ENCODE measurements around the gene TSC22D4.

TSC22D4 gene

DNA sequence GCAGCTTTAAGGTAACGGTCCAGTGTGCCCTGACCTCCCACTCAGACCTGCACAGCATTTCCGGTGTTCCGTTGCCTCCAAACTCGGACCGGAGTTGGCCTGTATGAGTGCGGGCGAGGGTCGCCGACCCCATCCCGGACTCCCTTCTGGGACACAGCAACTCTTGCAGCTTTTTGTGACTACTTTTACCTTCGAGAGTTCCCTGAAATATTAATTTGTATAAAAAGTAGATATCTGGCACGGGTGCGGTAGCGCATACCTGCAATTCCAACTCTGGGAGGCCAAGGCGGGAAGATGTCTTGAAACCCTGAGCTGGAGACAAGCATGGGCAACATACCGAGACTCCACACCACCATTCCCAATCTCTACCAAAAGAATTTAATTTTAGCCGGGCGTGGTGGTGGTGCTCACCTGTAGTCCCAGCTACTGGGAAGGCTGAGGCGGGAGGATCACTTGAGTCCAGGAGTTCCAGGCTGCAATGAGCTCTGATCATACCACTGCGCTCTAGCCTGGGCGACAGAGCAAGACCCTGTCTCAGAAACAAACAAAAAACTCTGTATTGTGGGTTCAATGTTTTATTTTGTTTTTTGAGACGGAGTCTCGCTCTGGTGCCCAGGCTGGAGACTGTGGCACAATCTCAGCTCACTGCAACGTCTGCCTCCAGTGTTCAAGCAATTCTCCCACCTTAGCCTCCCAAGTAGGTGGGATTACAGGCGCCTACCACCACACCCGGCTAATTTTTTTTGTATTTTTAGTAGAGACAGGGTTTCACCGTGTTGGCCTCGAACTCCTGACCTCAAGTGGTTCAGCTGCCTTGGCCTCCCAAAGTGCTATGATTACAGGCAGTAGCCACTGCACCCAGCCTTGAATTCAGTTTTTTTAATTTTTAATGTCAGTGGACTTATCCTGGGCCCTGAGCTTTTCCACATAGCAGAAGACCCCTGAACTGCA lies 41.6 kb downstream of the TSC22D4 start:
- Mint-ChIP-seq H3K27ac (peak overlapping the region in 1 of 3 experiments; percentile 45), H3K27me3 (ENCODE audit: low read depth) (no peaks in the 10 kb centered on the region), H3K36me3 (ENCODE audit: low read depth) (peaks cover 29% of the 10 kb centered on the region), H3K9me3 (no peaks in the 10 kb centered on the region), H3K4me1 (peaks cover 29% of the 10 kb centered on the region), H3K4me3 (peak overlapping the region; percentile 41 to 54 (median 46))
- TF ChIP-seq, protein P1, sequence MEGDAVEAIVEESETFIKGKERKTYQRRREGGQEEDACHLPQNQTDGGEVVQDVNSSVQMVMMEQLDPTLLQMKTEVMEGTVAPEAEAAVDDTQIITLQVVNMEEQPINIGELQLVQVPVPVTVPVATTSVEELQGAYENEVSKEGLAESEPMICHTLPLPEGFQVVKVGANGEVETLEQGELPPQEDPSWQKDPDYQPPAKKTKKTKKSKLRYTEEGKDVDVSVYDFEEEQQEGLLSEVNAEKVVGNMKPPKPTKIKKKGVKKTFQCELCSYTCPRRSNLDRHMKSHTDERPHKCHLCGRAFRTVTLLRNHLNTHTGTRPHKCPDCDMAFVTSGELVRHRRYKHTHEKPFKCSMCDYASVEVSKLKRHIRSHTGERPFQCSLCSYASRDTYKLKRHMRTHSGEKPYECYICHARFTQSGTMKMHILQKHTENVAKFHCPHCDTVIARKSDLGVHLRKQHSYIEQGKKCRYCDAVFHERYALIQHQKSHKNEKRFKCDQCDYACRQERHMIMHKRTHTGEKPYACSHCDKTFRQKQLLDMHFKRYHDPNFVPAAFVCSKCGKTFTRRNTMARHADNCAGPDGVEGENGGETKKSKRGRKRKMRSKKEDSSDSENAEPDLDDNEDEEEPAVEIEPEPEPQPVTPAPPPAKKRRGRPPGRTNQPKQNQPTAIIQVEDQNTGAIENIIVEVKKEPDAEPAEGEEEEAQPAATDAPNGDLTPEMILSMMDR (IDR thresholded peaks at IDR 0.05; ENCODE audit: unreplicated experiment in 3 of 3): no peak

DNA sequence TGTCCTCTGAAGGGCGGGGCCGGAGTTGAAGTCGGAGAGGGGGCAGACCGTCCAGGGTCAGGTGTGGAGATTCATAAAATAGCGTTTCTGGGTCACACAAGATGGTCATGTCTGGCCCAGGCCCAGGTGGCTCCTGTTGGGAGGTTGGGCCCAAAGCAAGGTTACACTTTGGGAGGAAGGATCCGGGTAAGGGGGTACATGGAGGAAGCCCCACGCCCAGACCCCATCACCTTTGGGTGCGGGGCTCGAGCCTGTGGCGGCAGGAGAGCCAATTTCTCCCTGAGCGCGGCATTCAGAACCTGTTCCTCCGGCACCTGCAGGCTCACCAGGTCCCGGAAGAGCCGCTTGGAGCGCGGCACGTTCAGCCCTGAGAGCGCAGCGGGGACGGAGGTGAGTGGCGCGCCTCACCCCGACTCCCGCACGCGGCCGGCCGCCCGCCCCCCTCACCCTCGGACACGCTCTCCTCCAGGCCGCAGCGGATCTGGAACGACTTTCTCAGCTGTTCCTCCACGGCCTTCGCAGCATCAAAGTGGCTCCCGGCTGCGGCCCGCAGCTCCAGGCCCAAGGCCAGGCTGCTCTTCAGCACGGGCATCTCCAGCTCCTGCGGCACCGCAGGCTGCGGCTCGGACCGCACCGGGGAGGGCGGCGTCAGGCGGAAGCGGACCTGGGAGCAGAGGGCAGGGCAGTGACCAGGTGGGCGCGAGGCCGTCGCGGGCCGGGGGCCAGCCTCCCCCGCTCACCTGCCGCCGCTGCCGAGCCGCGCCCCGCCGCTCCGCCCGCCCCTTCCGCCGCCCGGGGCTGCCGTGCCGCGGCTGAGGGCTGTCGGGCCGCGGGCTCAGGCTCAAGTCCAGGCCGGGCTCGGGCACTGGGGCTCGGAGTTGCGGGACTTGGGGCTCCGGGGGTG lies 43.4 kb downstream of the TSC22D4 start:
- Mint-ChIP-seq H3K27me3 (ENCODE audit: low read depth) (no peaks in the 10 kb centered on the region), H3K27ac (peak overlapping the region; percentile 91 to 95 (median 93)), H3K9me3 (no peaks in the 10 kb centered on the region), H3K36me3 (ENCODE audit: low read depth) (peaks cover 39% of the 10 kb centered on the region), H3K4me1 (peaks cover 44% of the 10 kb centered on the region), H3K4me3 (peak overlapping the region; percentile 94 to 99 (median 96))
- TF ChIP-seq, protein P1 (IDR thresholded peaks at IDR 0.05; ENCODE audit: unreplicated experiment in 3 of 3): no peak

DNA sequence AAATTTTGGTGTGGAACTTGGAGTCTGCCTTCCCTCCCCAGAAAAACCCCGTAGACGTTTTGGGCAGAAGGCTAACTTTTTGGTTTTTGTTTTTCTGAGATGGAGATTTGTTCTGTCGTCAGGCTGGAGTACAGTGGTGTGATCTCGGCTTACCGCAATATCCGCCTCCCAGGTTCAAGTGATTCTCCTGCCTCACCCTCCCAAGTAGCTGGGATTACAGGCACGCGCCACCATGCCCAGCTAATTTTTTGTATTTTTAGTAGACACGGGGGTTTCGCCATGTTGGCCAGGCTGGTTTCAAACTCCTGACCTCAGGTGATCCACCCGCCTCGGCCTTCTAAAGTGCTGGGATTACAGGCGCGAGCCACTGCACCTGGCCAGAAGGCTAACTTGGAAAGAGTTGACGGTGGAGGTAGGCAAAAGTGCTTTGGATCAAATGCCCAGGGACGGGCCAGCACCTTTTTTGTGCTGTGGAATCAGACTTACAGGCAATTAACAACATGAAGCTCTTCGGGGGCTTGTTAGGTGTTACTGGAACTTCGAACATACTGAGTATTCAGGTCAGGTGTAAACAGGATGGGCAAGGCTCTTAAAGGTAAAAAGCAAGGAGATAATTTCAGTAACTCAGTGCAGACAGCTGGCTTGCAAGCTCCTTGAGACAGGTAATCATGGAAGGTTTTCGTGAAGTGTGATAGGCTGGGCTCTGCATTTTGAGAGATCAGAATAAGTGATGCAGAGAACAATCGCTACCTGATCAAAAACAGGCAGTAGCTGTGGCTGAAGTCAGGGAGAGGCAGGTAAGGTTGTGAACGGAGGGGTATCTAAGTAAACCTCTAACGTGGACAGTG lies 44.5 kb downstream of the TSC22D4 start:
- Mint-ChIP-seq H3K36me3 (ENCODE audit: low read depth) (peaks cover 42% of the 10 kb centered on the region), H3K27me3 (ENCODE audit: low read depth) (no peaks in the 10 kb centered on the region), H3K4me3 (peak overlapping the region; percentile 86 to 95 (median 95)), H3K27ac (peak overlapping the region; percentile 85 to 91 (median 88)), H3K9me3 (no peaks in the 10 kb centered on the region), H3K4me1 (peaks cover 47% of the 10 kb centered on the region)
- TF ChIP-seq, protein P1 (IDR thresholded peaks at IDR 0.05; ENCODE audit: unreplicated experiment in 3 of 3): no peak

DNA sequence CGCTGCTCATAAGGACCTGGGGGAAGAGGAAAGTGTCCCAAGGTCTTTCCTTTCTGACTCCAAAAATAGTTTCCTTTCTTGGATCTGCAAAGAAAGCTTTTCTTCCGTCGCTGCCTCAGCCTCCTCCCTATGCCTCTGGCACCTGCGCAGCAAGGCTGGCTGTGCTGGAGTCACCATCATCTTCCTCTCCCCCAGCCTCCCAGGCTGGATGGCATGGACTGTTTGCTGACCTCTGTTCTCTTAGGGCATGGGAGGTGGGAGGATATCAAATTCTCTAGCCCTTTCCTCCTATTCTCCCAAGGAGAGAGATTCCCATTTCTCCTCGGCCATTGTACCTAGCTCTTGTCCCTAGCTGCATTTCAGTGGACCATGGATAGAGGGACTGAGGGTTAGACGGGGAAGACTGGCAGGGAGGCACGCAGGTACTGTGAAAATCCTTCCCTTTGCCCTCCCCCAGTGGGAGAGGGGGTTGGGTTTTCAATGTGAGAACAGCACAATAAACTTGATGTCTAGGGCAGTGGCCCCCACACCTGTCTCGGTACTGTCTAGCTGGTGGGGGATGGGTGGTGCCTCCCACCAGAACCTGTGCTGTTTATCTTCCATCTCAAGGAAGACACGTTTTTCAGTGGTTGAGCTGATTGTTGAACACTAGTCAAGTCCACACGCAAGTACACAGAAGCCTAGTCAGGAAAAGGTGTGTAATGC lies 45.3 kb downstream of the TSC22D4 start:
- Mint-ChIP-seq H3K36me3 (ENCODE audit: low read depth) (peaks cover 42% of the 10 kb centered on the region), H3K27me3 (ENCODE audit: low read depth) (no peaks in the 10 kb centered on the region), H3K4me1 (peaks cover 47% of the 10 kb centered on the region), H3K9me3 (no peaks in the 10 kb centered on the region), H3K27ac (peak overlapping the region; percentile 57 to 91 (median 85)), H3K4me3 (peak overlapping the region; percentile 86 to 95 (median 95))
- TF ChIP-seq, protein P1 (IDR thresholded peaks at IDR 0.05; ENCODE audit: unreplicated experiment in 3 of 3): no peak

DNA sequence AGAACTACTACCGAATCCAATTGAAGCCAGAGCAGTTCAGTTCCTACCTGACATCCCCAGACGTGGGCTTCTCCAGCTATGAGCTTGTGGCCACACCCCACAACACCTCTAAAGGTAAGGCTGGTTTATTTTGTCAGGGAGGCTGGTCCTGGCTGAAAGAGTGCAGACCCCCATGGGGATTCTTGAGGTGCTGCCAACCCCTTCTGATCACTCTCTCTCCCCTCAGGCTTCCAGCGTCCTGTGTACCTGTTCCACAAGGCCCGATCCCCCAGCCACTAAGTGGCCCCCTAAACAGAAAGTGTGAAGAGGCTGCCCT lies 45.8 kb downstream of the TSC22D4 start:
- TF ChIP-seq, protein P1 (IDR thresholded peaks at IDR 0.05; ENCODE audit: unreplicated experiment in 3 of 3): no peak

More for the DNA sequence above, 45.8 kb downstream of the TSC22D4 start:
- no peaks in the 10 kb centered on the region for H3K27me3 Mint-ChIP-seq (ENCODE audit: low read depth)
- peaks cover 42% of the 10 kb centered on the region for H3K36me3 Mint-ChIP-seq (ENCODE audit: low read depth)
- H3K4me3 Mint-ChIP-seq: peak overlapping the region; percentile 86 to 95 (median 91)
- peak overlapping the region in 2 of 3 experiments; percentile 85 to 91 for H3K27ac Mint-ChIP-seq
- H3K4me1 Mint-ChIP-seq: peaks cover 47% of the 10 kb centered on the region
- H3K9me3 Mint-ChIP-seq: no peaks in the 10 kb centered on the region

Data from nephron (organoid).